ENCODE measurements around the gene FOXD4L3. TPM values are rescaled to one million over a fixed set of nuclear protein-coding genes. Genes with fewer than 3 reads are reported as not detected.
A peak's percentile ranks its signal among the peaks of the same experiment; 100 is the strongest.
"Not testable (repeated sequence)": the region's sequence is repeated elsewhere in the genome, so short reads cannot be mapped to it uniquely, and the experiment has no call there.

Gene FOXD4L3
- total and polyA plus RNA-seq, 4 donors: 0.17 to 0.81 (median 0.24) TPM; not detected in 1

- H3K4me1 ChIP-seq (ENCODE audit: control insufficient read depth, insufficient read depth, low read length); H3K27ac ChIP-seq (ENCODE audit: low read depth, low read length); DNase-seq (ENCODE audit: low read depth in 4 of 6, low spot score in 6 of 6); H3K36me3 ChIP-seq (ENCODE audit: control insufficient read depth, insufficient read depth, low read length); H3K9me3 ChIP-seq (ENCODE audit: control insufficient read depth, insufficient read depth, low read length); H3K27me3 ChIP-seq (ENCODE audit: control insufficient read depth, insufficient read depth, low read length); H3K4me3 ChIP-seq (ENCODE audit: low read depth, low read length): not testable (repeated sequence)
- WGBS (ENCODE audit: insufficient coverage): no CpG with 5 or more reads among the region's 10 CpGs
Measured at GRCh38 chr9:68318209-68318608, 15.5 kb downstream of the FOXD4L3 start.

GRCh38 chr9:68323749-68324148 is 21.1 kb downstream of the FOXD4L3 start:
- not testable (repeated sequence) for H3K36me3 ChIP-seq (ENCODE audit: control insufficient read depth, insufficient read depth, low read length); H3K9me3 ChIP-seq (ENCODE audit: control insufficient read depth, insufficient read depth, low read length); H3K27ac ChIP-seq (ENCODE audit: low read depth, low read length); H3K4me3 ChIP-seq (ENCODE audit: low read depth, low read length); DNase-seq (ENCODE audit: low read depth in 4 of 6, low spot score in 6 of 6); H3K4me1 ChIP-seq (ENCODE audit: control insufficient read depth, insufficient read depth, low read length)
- no CpG with 5 or more reads among the region's 24 CpGs for WGBS (ENCODE audit: insufficient coverage)
- H3K27me3 ChIP-seq (ENCODE audit: control insufficient read depth, insufficient read depth, low read length): peaks cover 14% of the 10 kb centered on the region

DNA sequence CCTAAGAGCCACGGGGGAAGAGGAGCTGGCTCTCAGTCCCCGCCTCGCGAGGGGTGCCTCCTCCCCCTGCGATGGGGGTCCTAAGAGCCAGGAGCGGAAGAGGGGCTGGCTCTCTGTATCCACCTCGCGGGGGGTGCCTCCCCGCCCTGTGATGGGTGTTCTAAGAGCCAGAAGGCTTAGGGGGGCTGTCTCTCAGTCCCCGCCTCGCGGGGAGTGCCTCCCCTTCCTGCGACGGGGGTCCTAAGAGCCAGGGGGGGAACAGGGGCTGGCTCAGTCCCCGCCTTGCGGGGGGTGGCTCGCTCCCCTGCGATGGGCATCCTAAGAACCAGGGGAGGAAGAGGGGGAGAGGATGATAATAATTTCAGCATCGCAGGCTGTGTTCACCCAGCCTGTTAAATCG is 21.9 kb downstream of the FOXD4L3 start:
- not testable (repeated sequence) for H3K36me3 ChIP-seq (ENCODE audit: control insufficient read depth, insufficient read depth, low read length); H3K4me3 ChIP-seq (ENCODE audit: low read depth, low read length); H3K4me1 ChIP-seq (ENCODE audit: control insufficient read depth, insufficient read depth, low read length); DNase-seq (ENCODE audit: low read depth in 4 of 6, low spot score in 6 of 6); H3K27ac ChIP-seq (ENCODE audit: low read depth, low read length); H3K9me3 ChIP-seq (ENCODE audit: control insufficient read depth, insufficient read depth, low read length)
- peaks cover 14% of the 10 kb centered on the region for H3K27me3 ChIP-seq (ENCODE audit: control insufficient read depth, insufficient read depth, low read length)
- no CpG with 5 or more reads among the region's 20 CpGs for WGBS (ENCODE audit: insufficient coverage)

GRCh38 chr9:68329106-68329505 is 26.4 kb downstream of the FOXD4L3 start:
- not testable (repeated sequence) for H3K27ac ChIP-seq (ENCODE audit: low read depth, low read length); H3K36me3 ChIP-seq (ENCODE audit: control insufficient read depth, insufficient read depth, low read length); H3K9me3 ChIP-seq (ENCODE audit: control insufficient read depth, insufficient read depth, low read length); H3K27me3 ChIP-seq (ENCODE audit: control insufficient read depth, insufficient read depth, low read length); H3K4me3 ChIP-seq (ENCODE audit: low read depth, low read length); DNase-seq (ENCODE audit: low read depth in 4 of 6, low spot score in 6 of 6); H3K4me1 ChIP-seq (ENCODE audit: control insufficient read depth, insufficient read depth, low read length)
- 33% methylated on average over 1 of the region's 4 CpGs for WGBS (ENCODE audit: insufficient coverage)

DNA sequence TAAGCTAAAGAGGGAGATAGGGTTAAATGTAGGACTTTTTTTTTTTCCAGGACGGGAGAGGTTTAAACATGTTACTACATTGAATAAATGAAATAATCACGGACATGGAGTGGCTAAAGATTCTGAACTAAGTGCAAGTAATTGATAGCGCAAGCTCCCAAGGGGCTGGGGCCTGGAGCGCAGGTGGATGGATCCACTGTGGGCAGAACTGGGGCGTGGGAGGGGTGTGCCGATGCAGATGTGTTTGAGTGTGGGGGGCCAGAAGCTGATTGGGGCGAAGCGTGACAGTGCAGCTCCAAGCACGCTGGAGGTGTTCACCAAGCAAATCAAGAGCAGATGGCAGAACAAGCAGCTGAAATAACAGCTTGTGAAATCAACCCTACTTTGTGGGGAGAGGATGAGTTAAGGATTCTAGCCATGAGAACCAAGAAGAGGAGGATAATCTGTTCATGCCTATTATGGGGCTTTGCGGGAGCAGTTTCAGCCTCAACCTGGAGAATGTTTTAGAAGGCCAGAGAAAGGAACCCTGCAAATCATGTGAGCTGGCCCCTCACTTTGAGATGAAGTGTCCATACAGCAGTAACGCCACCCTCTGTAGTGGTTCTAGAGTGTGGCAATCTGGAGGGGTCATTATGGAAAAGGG is 28.0 kb downstream of the FOXD4L3 start:
- H3K9me3 ChIP-seq (ENCODE audit: control insufficient read depth, insufficient read depth, low read length); H3K27ac ChIP-seq (ENCODE audit: low read depth, low read length); H3K36me3 ChIP-seq (ENCODE audit: control insufficient read depth, insufficient read depth, low read length); H3K27me3 ChIP-seq (ENCODE audit: control insufficient read depth, insufficient read depth, low read length); DNase-seq (ENCODE audit: low read depth in 4 of 6, low spot score in 6 of 6); H3K4me1 ChIP-seq (ENCODE audit: control insufficient read depth, insufficient read depth, low read length); H3K4me3 ChIP-seq (ENCODE audit: low read depth, low read length): not testable (repeated sequence)
- WGBS (ENCODE audit: insufficient coverage): no CpG with 5 or more reads among the region's 11 CpGs

DNA sequence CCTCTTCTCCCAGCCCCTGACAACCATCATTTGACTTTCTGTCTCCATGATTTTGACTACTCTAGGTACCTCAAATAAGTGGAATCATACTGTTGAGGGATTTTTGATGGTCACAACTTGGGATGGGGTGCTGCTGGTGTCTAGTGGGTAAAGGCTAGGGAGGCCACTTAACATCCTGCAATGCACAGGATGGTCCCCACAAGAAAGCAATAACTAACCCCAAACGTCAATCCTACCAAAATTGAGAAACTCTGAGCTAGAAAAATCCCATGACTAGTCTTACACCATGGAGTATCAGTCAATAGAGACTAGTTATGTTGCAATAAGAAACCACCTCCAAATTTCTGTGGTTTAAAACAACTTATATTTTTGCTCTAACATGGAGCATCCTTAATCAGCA is 29.5 kb downstream of the FOXD4L3 start:
- H3K27me3 ChIP-seq (ENCODE audit: control insufficient read depth, insufficient read depth, low read length); DNase-seq (ENCODE audit: low read depth in 4 of 6, low spot score in 6 of 6); H3K36me3 ChIP-seq (ENCODE audit: control insufficient read depth, insufficient read depth, low read length); H3K9me3 ChIP-seq (ENCODE audit: control insufficient read depth, insufficient read depth, low read length); H3K27ac ChIP-seq (ENCODE audit: low read depth, low read length); H3K4me3 ChIP-seq (ENCODE audit: low read depth, low read length); H3K4me1 ChIP-seq (ENCODE audit: control insufficient read depth, insufficient read depth, low read length): not testable (repeated sequence)
- no CpG with 5 or more reads among the region's 1 CpG for WGBS (ENCODE audit: insufficient coverage)

DNA sequence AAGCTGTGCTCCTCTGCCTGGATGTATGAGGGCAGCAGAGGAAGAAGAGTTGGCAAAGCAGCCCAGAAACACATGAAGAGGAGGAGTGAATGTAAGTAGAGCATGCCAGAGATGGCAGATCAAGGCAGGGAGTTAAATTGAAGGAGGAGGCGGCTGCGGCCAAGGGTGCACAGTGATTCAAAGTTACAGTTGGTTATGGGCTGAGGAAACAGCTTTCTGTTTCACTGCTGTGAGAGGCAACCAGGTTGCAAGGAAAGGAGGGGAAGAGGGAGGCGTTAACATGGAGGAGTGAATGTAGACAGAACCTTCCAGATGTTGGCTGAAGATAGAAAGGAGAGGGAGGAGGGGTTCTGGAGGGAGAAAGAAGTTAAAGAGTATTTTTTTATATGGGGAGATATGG is 33.3 kb downstream of the FOXD4L3 start:
- H3K36me3 ChIP-seq (ENCODE audit: control insufficient read depth, insufficient read depth, low read length); H3K4me1 ChIP-seq (ENCODE audit: control insufficient read depth, insufficient read depth, low read length); H3K27me3 ChIP-seq (ENCODE audit: control insufficient read depth, insufficient read depth, low read length); H3K27ac ChIP-seq (ENCODE audit: low read depth, low read length); DNase-seq (ENCODE audit: low read depth in 4 of 6, low spot score in 6 of 6); H3K9me3 ChIP-seq (ENCODE audit: control insufficient read depth, insufficient read depth, low read length); H3K4me3 ChIP-seq (ENCODE audit: low read depth, low read length): not testable (repeated sequence)
- WGBS (ENCODE audit: insufficient coverage): no CpG with 5 or more reads among the region's 3 CpGs

DNA sequence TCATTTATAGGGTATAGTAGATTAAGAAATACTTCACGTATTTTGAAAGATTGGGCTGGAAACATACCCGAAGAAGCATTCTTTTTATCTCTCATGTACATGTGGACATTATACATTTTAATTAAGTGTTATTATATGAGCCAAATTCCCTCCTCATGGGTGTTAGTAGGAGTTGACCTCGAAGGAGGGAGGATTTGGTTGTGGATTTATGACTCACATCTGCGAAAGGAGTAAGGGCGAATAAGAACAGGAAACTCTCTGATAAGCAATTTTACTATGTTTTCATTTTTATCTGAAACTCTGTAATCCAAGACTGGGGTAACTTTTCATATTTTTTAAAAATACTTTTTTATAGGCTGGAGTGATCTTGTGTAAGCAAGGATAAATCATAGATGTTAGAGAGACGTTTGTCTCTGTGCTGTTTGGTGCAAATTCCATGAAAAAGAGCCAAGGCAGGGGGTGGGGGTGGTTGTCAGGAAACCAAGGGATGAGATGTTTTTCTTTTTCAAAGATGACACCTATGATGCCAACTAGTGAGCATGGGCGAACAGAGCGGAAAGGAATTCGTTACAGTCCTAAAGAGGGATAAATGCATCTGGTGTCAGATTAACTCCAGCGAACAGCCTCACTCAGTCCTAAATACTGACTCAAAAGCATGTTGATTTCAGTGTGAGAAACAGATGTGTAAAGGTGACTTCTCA is 34.1 kb downstream of the FOXD4L3 start:
- not testable (repeated sequence) for H3K4me3 ChIP-seq (ENCODE audit: low read depth, low read length); H3K27ac ChIP-seq (ENCODE audit: low read depth, low read length); H3K4me1 ChIP-seq (ENCODE audit: control insufficient read depth, insufficient read depth, low read length); H3K27me3 ChIP-seq (ENCODE audit: control insufficient read depth, insufficient read depth, low read length); DNase-seq (ENCODE audit: low read depth in 4 of 6, low spot score in 6 of 6); H3K36me3 ChIP-seq (ENCODE audit: control insufficient read depth, insufficient read depth, low read length); H3K9me3 ChIP-seq (ENCODE audit: control insufficient read depth, insufficient read depth, low read length)
- WGBS (ENCODE audit: insufficient coverage): no CpG with 5 or more reads among the region's 10 CpGs

GRCh38 chr9:68338000-68338399 is 35.3 kb downstream of the FOXD4L3 start:
- WGBS (ENCODE audit: insufficient coverage): 100% methylated on average over 2 of the region's 7 CpGs
- H3K27ac ChIP-seq (ENCODE audit: low read depth, low read length); H3K4me1 ChIP-seq (ENCODE audit: control insufficient read depth, insufficient read depth, low read length); H3K4me3 ChIP-seq (ENCODE audit: low read depth, low read length); DNase-seq (ENCODE audit: low read depth in 4 of 6, low spot score in 6 of 6); H3K36me3 ChIP-seq (ENCODE audit: control insufficient read depth, insufficient read depth, low read length); H3K27me3 ChIP-seq (ENCODE audit: control insufficient read depth, insufficient read depth, low read length); H3K9me3 ChIP-seq (ENCODE audit: control insufficient read depth, insufficient read depth, low read length): not testable (repeated sequence)

DNA sequence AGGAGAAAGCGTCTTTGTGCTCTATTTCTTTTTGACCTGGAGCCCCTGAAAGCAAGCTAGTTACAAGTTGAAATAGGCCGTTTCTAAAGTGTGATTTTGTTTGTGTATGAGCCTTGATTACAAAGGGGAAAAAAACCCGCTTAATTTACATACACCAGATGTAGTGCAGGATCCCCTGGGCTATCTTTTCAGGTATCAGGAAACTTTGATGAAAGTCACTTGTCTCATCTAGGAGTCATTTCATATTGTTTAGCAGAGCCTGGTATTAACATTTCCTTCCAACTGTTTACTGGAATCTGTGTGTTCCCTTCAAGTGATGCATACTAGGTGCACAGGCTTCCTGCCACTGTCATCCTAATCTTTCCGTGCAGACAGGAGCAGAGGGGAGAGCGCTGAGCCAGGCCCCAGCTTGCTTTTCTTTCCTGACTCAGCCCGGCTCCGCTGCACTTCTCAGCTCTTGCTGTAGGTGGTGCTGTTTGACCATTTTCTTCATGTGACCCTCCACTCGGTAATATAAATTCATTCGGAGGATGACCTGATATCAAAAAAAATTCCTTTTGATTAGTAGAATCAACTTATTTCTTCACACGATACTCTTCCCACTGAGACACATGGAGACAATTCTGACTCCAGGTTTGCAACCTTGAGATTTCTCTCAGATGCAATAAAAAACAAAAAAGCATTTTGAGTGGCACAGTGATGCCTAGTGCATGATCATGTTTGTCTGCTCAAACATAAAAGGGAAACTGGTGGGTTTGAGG is 39.8 kb downstream of the FOXD4L3 start:
- not testable (repeated sequence) for H3K27ac ChIP-seq (ENCODE audit: low read depth, low read length); H3K27me3 ChIP-seq (ENCODE audit: control insufficient read depth, insufficient read depth, low read length); H3K36me3 ChIP-seq (ENCODE audit: control insufficient read depth, insufficient read depth, low read length); H3K4me1 ChIP-seq (ENCODE audit: control insufficient read depth, insufficient read depth, low read length); H3K9me3 ChIP-seq (ENCODE audit: control insufficient read depth, insufficient read depth, low read length); H3K4me3 ChIP-seq (ENCODE audit: low read depth, low read length)
- DNase-seq (ENCODE audit: low read depth in 4 of 6, low spot score in 6 of 6): peak in 2 of 6 donors; percentile 0 to 1
- WGBS (ENCODE audit: insufficient coverage): no CpG with 5 or more reads among the region's 10 CpGs
